NB4 (cell line): ENCODE measurements around the gene CRX.
"Not testable (repeated sequence)": the region's sequence is repeated elsewhere in the genome, so short reads cannot be mapped to it uniquely, and the experiment has no call there.

ENCODE experiments used
- DNase-seq: peaks from one replicate; pipeline ENCODE4 v3.0.0; 2010; ENCODE audit warnings: low read depth
- H3K4me3 ChIP-seq: one replicate; pipeline ENCODE4 v1.5.1; 2011; ENCODE audit warnings: mild to moderate bottlenecking, low read depth, low read length, moderate library complexity
- CTCF ChIP-seq: IDR thresholded peaks from one replicate; pipeline ENCODE4 v1.5.1; 2012; ENCODE audit warnings: low read depth, low read length
- MAX ChIP-seq: IDR thresholded peaks from 2 replicates; pipeline ENCODE4 v1.6.1; 2011; ENCODE audit warnings: low read depth, low read length
- MYC ChIP-seq: IDR thresholded peaks from 2 replicates; pipeline ENCODE4 v1.6.1; 2011; ENCODE audit warnings: low read depth, low read length
- POLR2A ChIP-seq: IDR thresholded peaks from 2 replicates; pipeline ENCODE4 v1.6.1; 2011; ENCODE audit warnings: mild to moderate bottlenecking; ENCODE audit not compliant: insufficient read length; ENCODE audit errors: extremely low read depth

Gene CRX

GRCh38 chr19:47865166-47865565 is 43.4 kb downstream of the CRX start:
- DNase-seq, result no peak
- H3K4me3 ChIP-seq, result no peak overlapping the region
- TF ChIP-seq POLR2A (no peak), CTCF (no peak)

- TF ChIP-seq CTCF, result no peak
- TF ChIP-seq POLR2A, result no peak
- TF ChIP-seq MYC, result no peak
- no peak for TF ChIP-seq MAX
- H3K4me3 ChIP-seq, result no peak overlapping the region
- DNase-seq, result no peak
Measured at GRCh38 chr19:47878906-47879305, 57.2 kb downstream of the CRX start.

- DNase-seq, H3K4me3 ChIP-seq: not testable (repeated sequence)
Measured at GRCh38 chr19:47879385-47879784, 57.6 kb downstream of the CRX start.

- no peak for TF ChIP-seq POLR2A
- no peak for TF ChIP-seq CTCF
- no peak for TF ChIP-seq MAX
- TF ChIP-seq MYC, result no peak
- no peak for DNase-seq
- no peak overlapping the region for H3K4me3 ChIP-seq
Measured at GRCh38 chr19:47881757-47882156, 60.0 kb downstream of the CRX start.

- DNase-seq, result no peak
- H3K4me3 ChIP-seq, result no peak overlapping the region
- no peak for TF ChIP-seq MAX
- no peak for TF ChIP-seq MYC
- TF ChIP-seq POLR2A, result no peak
- no peak for TF ChIP-seq CTCF
Measured at GRCh38 chr19:47882890-47883289, 61.2 kb downstream of the CRX start.

GRCh38 chr19:47885067-47885463 is 63.3 kb downstream of the CRX start:
- no peak for DNase-seq
- no peak overlapping the region for H3K4me3 ChIP-seq
- TF ChIP-seq MYC (no peak), POLR2A (no peak), CTCF (no peak), MAX (no peak)

- H3K4me3 ChIP-seq, result no peak within 1 kb of the TSS
- DNase-seq, result no peak
- TF ChIP-seq POLR2A, result no peak
- TF ChIP-seq MYC, result no peak
Measured at GRCh38 chr19:47886010-47886559, 64.3 kb downstream of the CRX start, which contains the start of gene SULT2A1. Gene SULT2A1, minus strand, starts transcription at chr19:47886315. Its CDS starts 58 bp downstream, at chr19:47886257.
